Astrocyte (in vitro differentiated cells and primary cell): Measurements from ENCODE around the gene DISC1.

Experiments
- EZH2 ChIP-seq: IDR thresholded peaks from 2 replicates; pipeline ENCODE4 v1.6.1; 2012; ENCODE audit warnings: mild to moderate bottlenecking, low read length, inconsistent platforms; ENCODE audit not compliant: insufficient read depth
- TF ChIP-seq, protein P1 (sequence below): IDR thresholded peaks from 2 replicates; pipeline ENCODE4 v1.5.1; 2011; ENCODE audit warnings: low read depth, mild to moderate bottlenecking, inconsistent platforms, low read length, moderate library complexity; ENCODE audit not compliant: insufficient read depth

DNA sequence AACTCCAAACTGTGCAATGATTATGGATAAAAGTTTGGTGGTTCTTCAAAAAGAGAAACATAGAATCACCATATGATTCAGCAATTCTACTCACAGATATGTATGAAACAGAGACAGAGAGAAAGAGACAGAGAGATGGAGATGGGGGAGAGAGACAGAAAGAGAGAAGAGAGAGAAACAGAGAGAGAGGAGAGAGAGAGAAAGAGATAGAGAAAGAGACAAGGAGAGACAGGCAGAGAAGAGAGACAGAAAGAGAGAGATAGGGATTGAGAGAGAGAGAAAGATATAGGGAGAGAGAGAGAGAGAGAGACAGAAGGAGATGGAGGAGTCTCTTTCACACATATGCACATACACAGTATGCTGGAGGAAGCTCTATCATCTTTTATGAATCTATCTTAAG lies 87.8 kb downstream of the DISC1 start:
- TF ChIP-seq, protein P1, sequence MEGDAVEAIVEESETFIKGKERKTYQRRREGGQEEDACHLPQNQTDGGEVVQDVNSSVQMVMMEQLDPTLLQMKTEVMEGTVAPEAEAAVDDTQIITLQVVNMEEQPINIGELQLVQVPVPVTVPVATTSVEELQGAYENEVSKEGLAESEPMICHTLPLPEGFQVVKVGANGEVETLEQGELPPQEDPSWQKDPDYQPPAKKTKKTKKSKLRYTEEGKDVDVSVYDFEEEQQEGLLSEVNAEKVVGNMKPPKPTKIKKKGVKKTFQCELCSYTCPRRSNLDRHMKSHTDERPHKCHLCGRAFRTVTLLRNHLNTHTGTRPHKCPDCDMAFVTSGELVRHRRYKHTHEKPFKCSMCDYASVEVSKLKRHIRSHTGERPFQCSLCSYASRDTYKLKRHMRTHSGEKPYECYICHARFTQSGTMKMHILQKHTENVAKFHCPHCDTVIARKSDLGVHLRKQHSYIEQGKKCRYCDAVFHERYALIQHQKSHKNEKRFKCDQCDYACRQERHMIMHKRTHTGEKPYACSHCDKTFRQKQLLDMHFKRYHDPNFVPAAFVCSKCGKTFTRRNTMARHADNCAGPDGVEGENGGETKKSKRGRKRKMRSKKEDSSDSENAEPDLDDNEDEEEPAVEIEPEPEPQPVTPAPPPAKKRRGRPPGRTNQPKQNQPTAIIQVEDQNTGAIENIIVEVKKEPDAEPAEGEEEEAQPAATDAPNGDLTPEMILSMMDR = no peak
- no peak for TF ChIP-seq EZH2
